ENCODE results near the gene NHERF1.

DNA sequence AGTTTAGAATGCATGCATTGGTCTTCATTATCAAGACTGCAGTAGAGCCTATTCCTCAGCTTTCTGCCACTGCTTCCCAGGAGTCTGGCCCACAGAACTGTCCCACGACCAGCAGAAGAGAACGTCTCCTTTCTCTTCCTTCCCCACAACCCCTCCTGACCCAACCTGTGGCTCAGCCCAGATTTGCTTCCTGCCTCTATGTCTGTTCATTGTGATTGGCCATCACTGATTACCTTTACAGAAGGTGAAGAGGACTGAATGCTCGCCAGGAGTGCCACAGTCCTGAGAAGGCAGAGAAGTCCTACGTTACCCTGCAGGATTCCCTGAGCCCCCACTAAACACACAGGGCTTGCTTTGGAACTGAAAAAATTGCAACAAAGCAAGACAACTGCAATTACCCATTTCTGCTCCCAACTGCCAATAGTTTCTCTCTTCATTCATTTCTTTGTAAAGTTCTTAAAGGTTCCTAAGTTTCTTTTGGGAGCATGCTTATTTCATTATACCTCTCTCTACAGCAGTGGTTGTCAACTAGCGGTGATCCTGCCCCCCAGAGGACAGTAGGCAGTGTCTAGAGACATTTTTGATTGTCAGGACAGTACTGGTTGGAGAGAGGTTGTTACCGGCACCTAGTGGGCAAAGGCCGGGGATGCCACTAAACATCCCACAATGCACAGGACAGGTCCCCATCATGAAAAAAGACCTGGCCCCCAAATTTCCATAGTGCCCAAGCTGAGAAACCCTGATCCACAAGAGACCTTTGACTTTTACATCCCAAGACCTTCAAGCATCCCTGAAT is 32.2 kb downstream of the NHERF1 start:
- TF ChIP-seq, protein P1, sequence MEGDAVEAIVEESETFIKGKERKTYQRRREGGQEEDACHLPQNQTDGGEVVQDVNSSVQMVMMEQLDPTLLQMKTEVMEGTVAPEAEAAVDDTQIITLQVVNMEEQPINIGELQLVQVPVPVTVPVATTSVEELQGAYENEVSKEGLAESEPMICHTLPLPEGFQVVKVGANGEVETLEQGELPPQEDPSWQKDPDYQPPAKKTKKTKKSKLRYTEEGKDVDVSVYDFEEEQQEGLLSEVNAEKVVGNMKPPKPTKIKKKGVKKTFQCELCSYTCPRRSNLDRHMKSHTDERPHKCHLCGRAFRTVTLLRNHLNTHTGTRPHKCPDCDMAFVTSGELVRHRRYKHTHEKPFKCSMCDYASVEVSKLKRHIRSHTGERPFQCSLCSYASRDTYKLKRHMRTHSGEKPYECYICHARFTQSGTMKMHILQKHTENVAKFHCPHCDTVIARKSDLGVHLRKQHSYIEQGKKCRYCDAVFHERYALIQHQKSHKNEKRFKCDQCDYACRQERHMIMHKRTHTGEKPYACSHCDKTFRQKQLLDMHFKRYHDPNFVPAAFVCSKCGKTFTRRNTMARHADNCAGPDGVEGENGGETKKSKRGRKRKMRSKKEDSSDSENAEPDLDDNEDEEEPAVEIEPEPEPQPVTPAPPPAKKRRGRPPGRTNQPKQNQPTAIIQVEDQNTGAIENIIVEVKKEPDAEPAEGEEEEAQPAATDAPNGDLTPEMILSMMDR (IDR thresholded peaks at IDR 0.05; ENCODE audit: borderline replicate concordance, extremely low read depth, low read length, poor library complexity, severe bottlenecking), result peak; percentile 47
- no peak for TF ChIP-seq EZH2 (IDR thresholded peaks at IDR 0.05; ENCODE audit: borderline replicate concordance, low read depth, low read length, severe bottlenecking)
